Testis (tissue), 3 donors: ENCODE data around the gene SLC9B2. TPM values are rescaled to one million over a fixed set of nuclear protein-coding genes. Genes with fewer than 3 reads are reported as not detected.

Source experiments
- DNase-seq: peaks from one replicate; pipeline ENCODE4 v3.0.0-alpha.2; 2019
- H3K27ac ChIP-seq, 2 donors: fragments of 200-600 bp; sonication (generic); one replicate each; pipeline ENCODE4 v1.5.1; 2019
- H3K27me3 ChIP-seq: fragments of 200-600 bp; sonication (generic); one replicate; pipeline ENCODE4 v1.5.1; 2019
- H3K36me3 ChIP-seq: fragments of 200-600 bp; sonication (generic); one replicate; pipeline ENCODE4 v1.5.1; 2017; ENCODE audit warnings: low read depth; ENCODE audit errors: missing control alignments
- H3K4me1 ChIP-seq: fragments of 200-600 bp; sonication (generic); one replicate; pipeline ENCODE4 v1.5.1; 2019
- H3K4me3 ChIP-seq, 2 donors: fragments of 200-600 bp; sonication (generic); one replicate each; pipeline ENCODE4 v1.5.1; 2017 to 2019
- H3K9me3 ChIP-seq: fragments of 200-600 bp; sonication (generic); one replicate; pipeline ENCODE4 v1.5.1; 2017
- POLR2A ChIP-seq: fragments of 450-650 bp; IDR thresholded peaks from one replicate; pipeline ENCODE4 v1.6.1; 2017; ENCODE audit warnings: antibody characterized with exemption, mild to moderate bottlenecking, moderate library complexity
- WGBS, 2 donors: methylation state at CpG; one replicate each; pipeline ENCODE4 v1.1.5; 2018; 5-methylcytosine and 5-hydroxymethylcytosine counted together
- intact Hi-C: fragments of 100-400 bp; cut with DNase I; formaldehyde crosslinking; loops from one replicate; pipeline ENCODE4 v1.15.1; 2023; ENCODE audit warnings: low total_unique reads
- polyA plus RNA-seq: library from polyadenylated mRNA; stranded (reverse); fragments of 350-450 nt; fragmentation: Illumina TruSeq; extraction: RNeasy Lipid Tissue Mini Kit (QIAGEN cat#74804); gene quantifications from one replicate; pipeline ENCODE4 v1.2.3, GENCODE V29; 2014; ENCODE audit warnings: low read depth, low replicate concordance; ENCODE audit not compliant: insufficient read depth
- total RNA-seq, 2 donors: library from RNA; depleted of rRNA; stranded (reverse); fragments of >200 nt; gene quantifications; one replicate each; pipeline ENCODE4 v1.2.3, GENCODE V29; 2016
- TF ChIP-seq, protein P1 (sequence below), 3 experiments: fragments of 450-650 bp in 2 of 3; fragments of 200-600 bp in 1 of 3; sonication (generic) in 1 of 3; IDR thresholded peaks; one replicate each; pipeline ENCODE4 v1.5.1; 2016 to 2019; ENCODE audit warnings: antibody characterized with exemption in 3 of 3, mild to moderate bottlenecking in 2 of 3, moderate library complexity in 1 of 3

Gene SLC9B2
- total and polyA plus RNA-seq, 3 donors from 2014 or later = 9.7 to 14.6 (median 10.2) TPM

DNA sequence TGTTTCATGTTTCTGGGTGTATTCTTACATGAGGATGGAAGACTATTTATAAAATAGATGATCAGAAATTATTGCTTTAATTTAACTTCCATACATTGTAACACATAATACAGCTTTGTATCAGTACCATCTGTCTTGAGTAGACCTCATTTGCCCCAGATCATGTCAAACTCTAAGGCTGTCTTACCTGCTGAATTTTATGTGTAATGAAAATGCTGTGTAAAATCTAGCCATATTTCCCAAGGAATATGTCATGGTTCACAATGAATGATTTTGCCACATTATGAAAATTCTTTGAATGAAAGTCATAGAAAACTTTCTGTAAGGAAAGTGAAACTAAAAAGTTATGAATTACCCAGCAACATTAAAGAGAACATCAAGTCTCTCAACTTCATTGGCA lies 15.7 kb upstream of the SLC9B2 start:
- intact Hi-C loops = no loop called here
- Histone ChIP-seq H3K4me1 (peaks cover 2% of the 10 kb centered on the region), H3K27ac (no peak overlapping the region), H3K4me3 (no peak overlapping the region), H3K9me3 (no peaks in the 10 kb centered on the region), H3K36me3 (no peaks in the 10 kb centered on the region), H3K27me3 (no peaks in the 10 kb centered on the region)
- DNase-seq = no peak
- no peak for TF ChIP-seq POLR2A
- TF ChIP-seq, protein P1, sequence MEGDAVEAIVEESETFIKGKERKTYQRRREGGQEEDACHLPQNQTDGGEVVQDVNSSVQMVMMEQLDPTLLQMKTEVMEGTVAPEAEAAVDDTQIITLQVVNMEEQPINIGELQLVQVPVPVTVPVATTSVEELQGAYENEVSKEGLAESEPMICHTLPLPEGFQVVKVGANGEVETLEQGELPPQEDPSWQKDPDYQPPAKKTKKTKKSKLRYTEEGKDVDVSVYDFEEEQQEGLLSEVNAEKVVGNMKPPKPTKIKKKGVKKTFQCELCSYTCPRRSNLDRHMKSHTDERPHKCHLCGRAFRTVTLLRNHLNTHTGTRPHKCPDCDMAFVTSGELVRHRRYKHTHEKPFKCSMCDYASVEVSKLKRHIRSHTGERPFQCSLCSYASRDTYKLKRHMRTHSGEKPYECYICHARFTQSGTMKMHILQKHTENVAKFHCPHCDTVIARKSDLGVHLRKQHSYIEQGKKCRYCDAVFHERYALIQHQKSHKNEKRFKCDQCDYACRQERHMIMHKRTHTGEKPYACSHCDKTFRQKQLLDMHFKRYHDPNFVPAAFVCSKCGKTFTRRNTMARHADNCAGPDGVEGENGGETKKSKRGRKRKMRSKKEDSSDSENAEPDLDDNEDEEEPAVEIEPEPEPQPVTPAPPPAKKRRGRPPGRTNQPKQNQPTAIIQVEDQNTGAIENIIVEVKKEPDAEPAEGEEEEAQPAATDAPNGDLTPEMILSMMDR (IDR thresholded peaks at IDR 0.05) = no peak

DNA sequence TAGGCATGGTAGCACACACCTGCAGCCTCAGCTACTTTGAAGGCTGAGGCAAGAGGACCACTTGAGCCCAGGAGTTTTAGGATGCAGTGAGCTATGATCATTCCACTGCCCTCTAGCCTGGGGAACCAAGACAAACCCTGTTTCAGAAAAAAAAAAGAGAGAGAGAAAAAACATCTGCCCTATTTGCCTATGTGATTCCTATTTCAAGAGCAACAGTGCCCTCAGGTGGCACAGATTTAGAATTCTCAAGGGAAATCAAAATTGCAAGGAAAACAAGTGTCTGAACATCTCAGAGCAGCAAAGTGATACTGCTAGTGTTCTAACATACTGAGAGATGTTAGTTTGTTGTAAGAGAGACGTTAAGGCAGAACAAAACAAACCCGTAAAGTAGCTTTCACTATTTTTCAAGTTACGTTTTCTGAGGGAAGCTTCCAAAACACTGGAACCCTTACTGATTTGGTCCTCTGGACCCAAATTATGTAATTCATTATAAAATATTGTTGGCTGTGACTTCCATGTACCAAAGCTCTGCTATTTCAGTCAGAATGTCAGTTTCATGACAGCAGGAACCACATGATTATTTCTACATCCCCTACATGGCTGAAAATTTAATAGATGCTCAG lies 15.2 kb upstream of the SLC9B2 start:
- Histone ChIP-seq H3K9me3 (no peaks in the 10 kb centered on the region), H3K27me3 (no peaks in the 10 kb centered on the region), H3K36me3 (no peaks in the 10 kb centered on the region), H3K4me1 (no peaks in the 10 kb centered on the region), H3K27ac (no peak overlapping the region), H3K4me3 (no peak overlapping the region)
- TF ChIP-seq POLR2A = no peak
- TF ChIP-seq, protein P1 (IDR thresholded peaks at IDR 0.05) = peak in 1 of 3 experiments; percentile 5
- 62 to 66% methylated on average over 3 of the region's 3 CpGs for WGBS, 2 donors
- intact Hi-C loops = no loop called here
- DNase-seq = peak; percentile 33

DNA sequence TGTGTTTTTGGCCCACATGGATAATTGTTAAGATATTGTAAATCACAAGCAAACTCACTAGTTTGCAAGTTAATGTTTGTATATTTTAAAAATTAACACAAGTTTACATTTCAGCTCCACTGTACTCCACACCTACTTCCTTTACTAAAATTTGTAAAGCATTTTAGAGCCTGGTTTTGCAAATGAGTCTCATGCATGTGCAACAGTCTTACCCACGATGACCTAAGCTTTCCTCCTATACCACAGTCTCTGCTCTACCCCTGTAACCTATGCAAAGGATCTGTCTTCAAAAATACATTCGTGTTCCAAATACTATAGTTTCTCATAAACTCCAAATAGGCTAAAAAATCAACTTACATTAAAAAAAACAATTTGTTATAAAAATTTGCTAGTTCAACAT lies 12.9 kb upstream of the SLC9B2 start:
- H3K4me1 ChIP-seq = no peaks in the 10 kb centered on the region
- no peaks in the 10 kb centered on the region for H3K27me3 ChIP-seq
- no peaks in the 10 kb centered on the region for H3K9me3 ChIP-seq
- DNase-seq = no peak
- no peaks in the 10 kb centered on the region for H3K36me3 ChIP-seq
- H3K4me3 ChIP-seq = no peak overlapping the region
- no peak overlapping the region for H3K27ac ChIP-seq
- TF ChIP-seq, protein P1 (IDR thresholded peaks at IDR 0.05) = no peak
- TF ChIP-seq POLR2A = no peak
- intact Hi-C loops = no loop called here
- 82 to 91% methylated on average over 2 of the region's 2 CpGs for WGBS, 2 donors

DNA sequence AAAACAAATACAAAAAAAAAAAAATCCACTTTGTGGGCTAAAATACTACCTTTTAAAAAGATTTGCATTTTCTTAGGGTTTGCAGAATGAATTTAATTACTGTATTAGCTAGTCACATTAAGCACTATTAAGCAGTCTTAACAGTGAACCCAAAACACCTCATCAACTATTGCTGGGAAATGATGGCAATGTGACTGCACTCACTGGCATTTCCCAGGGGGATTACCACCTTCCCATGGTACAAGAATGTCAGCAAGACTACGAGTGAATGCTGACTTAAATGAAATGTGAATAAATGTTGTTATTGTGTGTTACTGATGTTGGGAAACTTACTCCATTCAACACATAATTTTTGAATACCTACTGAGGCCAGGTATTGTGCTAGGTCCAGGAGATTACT lies 10.0 kb upstream of the SLC9B2 start:
- WGBS, 2 donors = 56 to 68% methylated on average over 1 of the region's 1 CpG
- no peaks in the 10 kb centered on the region for H3K27me3 ChIP-seq
- intact Hi-C loops = no loop called here
- no peak overlapping the region for H3K27ac ChIP-seq
- no peak overlapping the region for H3K4me3 ChIP-seq
- no peaks in the 10 kb centered on the region for H3K9me3 ChIP-seq
- H3K4me1 ChIP-seq = no peaks in the 10 kb centered on the region
- TF ChIP-seq, protein P1 (IDR thresholded peaks at IDR 0.05) = no peak
- no peak for TF ChIP-seq POLR2A
- DNase-seq = no peak
- H3K36me3 ChIP-seq = no peaks in the 10 kb centered on the region

DNA sequence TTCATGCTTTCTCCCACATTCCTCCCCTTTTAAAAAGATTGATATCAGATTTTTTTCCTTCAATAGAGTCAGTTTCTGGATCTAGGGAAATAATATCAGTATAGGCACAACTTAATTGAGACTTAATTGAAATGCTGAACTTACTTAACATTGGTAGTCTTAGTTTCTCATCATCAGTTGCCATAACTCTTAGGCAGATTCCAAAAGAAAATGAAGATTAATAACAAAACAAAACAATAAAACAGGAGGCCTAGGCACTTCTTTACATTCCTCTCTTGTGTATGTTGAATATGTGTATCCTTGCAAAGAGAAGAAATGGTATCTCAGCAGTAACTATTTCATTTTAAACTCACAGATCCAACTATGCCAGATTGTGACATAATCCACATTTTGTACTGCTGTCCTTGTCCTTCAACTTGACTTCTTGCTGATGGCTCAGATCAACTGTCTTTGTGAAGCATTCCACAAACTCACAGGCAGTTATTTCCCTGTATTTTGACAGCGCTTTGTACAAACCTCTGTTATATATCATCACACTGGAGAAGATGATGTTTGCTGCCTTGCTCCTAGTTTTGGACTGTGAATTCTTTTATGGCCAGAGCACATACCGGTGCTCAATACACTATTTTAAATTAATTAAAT lies 9.1 kb upstream of the SLC9B2 start:
- no peaks in the 10 kb centered on the region for H3K36me3 ChIP-seq
- DNase-seq = no peak
- intact Hi-C loops = no loop called here
- no peaks in the 10 kb centered on the region for H3K27me3 ChIP-seq
- no peak overlapping the region for H3K4me3 ChIP-seq
- H3K27ac ChIP-seq = no peak overlapping the region
- no peaks in the 10 kb centered on the region for H3K4me1 ChIP-seq
- TF ChIP-seq, protein P1 (IDR thresholded peaks at IDR 0.05) = no peak
- TF ChIP-seq POLR2A = no peak
- H3K9me3 ChIP-seq = no peaks in the 10 kb centered on the region
- 89 to 94% methylated on average over 2 of the region's 2 CpGs for WGBS, 2 donors
